LNCaP clone FGC (cell line): ENCODE measurements around the gene CDK14.

ENCODE experiments used
- DNase-seq: peaks from one replicate; pipeline ENCODE4 v3.0.0-alpha.2; 2011; ENCODE audit warnings: low read depth
- H3K4me3 ChIP-seq: 2 replicates; pipeline ENCODE4 v1.5.1; 2011; ENCODE audit warnings: mild to moderate bottlenecking, low read depth, low read length, control low read depth
- CTCF ChIP-seq: IDR thresholded peaks from 2 replicates; pipeline ENCODE4 v1.5.1; 2012; ENCODE audit warnings: mild to moderate bottlenecking; ENCODE audit not compliant: control insufficient read depth, insufficient read depth; ENCODE audit errors: extremely low read depth

The CDK14 gene

GRCh38 chr7:90999989-91000979 is 404.2 kb downstream of the CDK14 start:
- H3K4me3 ChIP-seq = no peak overlapping the region
- no peak for DNase-seq
- no peak for TF ChIP-seq CTCF

- TF ChIP-seq CTCF = no peak
- DNase-seq = no peak
- H3K4me3 ChIP-seq = no peak overlapping the region
Observed at GRCh38 chr7:91005024-91005423, 408.9 kb downstream of the CDK14 start.

- no peak for TF ChIP-seq CTCF
- H3K4me3 ChIP-seq = no peak overlapping the region
- DNase-seq = no peak
Observed at GRCh38 chr7:91005841-91006240, 409.7 kb downstream of the CDK14 start.

GRCh38 chr7:91007371-91007770 is 411.2 kb downstream of the CDK14 start:
- DNase-seq = no peak
- TF ChIP-seq CTCF = no peak
- H3K4me3 ChIP-seq = no peak overlapping the region

- H3K4me3 ChIP-seq = no peak overlapping the region
- no peak for TF ChIP-seq CTCF
- no peak for DNase-seq
Observed at GRCh38 chr7:91013078-91013477, 417.0 kb downstream of the CDK14 start.

- no peak for DNase-seq
- H3K4me3 ChIP-seq = no peak overlapping the region
- TF ChIP-seq CTCF = no peak
Observed at GRCh38 chr7:91019686-91020385, 423.7 kb downstream of the CDK14 start.
